Adrenal gland (tissue), 5 donors: ENCODE measurements around the gene ZNF488.

Experiments
- CTCF ChIP-seq, 6 experiments: fragments of 450-650 bp in 4 of 6; fragments of 200-600 bp in 2 of 6; sonication (generic) in 1 of 6; IDR thresholded peaks; 1 replicate in 5 of 6; 2 replicates in 1 of 6; pipeline versions ENCODE4 v1.5.1 to v1.8.0; 2016 to 2021; ENCODE audit warnings: antibody characterized with exemption in 6 of 6, mild to moderate bottlenecking in 2 of 6, moderate library complexity in 1 of 6
- POLR2A ChIP-seq, 2 donors: fragments of 450-650 bp; IDR thresholded peaks; one replicate each; pipeline ENCODE4 v1.6.1; 2017; ENCODE audit warnings: antibody characterized with exemption in 2 of 2, mild to moderate bottlenecking in 2 of 2, moderate library complexity in 1 of 2
- donor health status: DM: no; HTN: no; CAD: no.

GRCh38 chr10:47383261-47384147 lies 589 bp downstream of the ZNF488 start:
- TF ChIP-seq CTCF (IDR thresholded peaks at IDR 0.05) = no peak
- TF ChIP-seq POLR2A (IDR thresholded peaks at IDR 0.05) = no peak
